Skin epidermis (tissue), 12 donors: Measurements from ENCODE around the gene TNFSF11.

Experiments
- H3K27ac ChIP-seq, 21 experiments: fragments of 200-600 bp; sonication (generic) in 11 of 21; one replicate each; pipeline ENCODE4 v1.5.0; 2020; ENCODE audit warnings: mild to moderate bottlenecking in 3 of 21, inconsistent platforms in 2 of 21, moderate library complexity in 2 of 21
- H3K4me3 ChIP-seq, 7 experiments: fragments of 200-600 bp; sonication (generic) in 2 of 7; one replicate each; pipeline ENCODE4 v1.5.0; 2020; ENCODE audit warnings: inconsistent platforms in 2 of 7, mild to moderate bottlenecking in 2 of 7, moderate library complexity in 1 of 7

Gene TNFSF11, protein sequence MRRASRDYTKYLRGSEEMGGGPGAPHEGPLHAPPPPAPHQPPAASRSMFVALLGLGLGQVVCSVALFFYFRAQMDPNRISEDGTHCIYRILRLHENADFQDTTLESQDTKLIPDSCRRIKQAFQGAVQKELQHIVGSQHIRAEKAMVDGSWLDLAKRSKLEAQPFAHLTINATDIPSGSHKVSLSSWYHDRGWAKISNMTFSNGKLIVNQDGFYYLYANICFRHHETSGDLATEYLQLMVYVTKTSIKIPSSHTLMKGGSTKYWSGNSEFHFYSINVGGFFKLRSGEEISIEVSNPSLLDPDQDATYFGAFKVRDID

GRCh38 chr13:42574011-42574410 is at the start of gene TNFSF11:
Gene TNFSF11 (plus strand): TSS chr13:42574152. CDS start chr13:42574304, 152 bp downstream.
- Histone ChIP-seq H3K4me3 (peak within 1 kb of the TSS; percentile 10 to 46 (median 23)), H3K27ac (peak within 1 kb of the TSS in 1 of 21 experiments; percentile 35)

DNA sequence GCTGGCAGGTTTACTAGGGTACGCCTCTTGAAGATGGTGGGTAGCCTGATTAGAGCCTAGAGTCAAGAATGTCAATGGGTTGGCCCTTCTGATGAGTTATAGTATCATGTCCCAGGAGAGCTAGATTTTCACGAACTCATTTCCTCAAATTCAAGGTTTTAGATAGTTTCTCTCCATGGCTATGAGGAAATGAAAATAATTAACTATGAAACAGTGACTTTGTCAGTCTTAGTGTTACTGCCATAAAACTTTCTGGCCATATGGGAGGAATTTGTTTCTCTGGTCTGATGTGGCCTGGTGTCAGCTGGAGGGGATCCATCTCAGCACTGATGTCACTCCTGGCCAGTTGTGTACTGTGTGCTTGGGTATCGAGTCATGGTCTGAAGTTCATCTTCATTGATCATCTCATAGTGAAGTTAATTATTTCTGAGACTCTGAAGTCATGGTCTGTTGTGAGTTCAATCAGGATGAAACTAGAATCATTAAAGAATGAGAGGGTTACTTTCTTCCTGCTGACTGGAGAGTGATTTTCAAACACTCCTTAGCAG is 49.4 kb upstream of the TNFSF11 start:
- Histone ChIP-seq H3K4me3 (no peak overlapping the region), H3K27ac (no peak overlapping the region)

DNA sequence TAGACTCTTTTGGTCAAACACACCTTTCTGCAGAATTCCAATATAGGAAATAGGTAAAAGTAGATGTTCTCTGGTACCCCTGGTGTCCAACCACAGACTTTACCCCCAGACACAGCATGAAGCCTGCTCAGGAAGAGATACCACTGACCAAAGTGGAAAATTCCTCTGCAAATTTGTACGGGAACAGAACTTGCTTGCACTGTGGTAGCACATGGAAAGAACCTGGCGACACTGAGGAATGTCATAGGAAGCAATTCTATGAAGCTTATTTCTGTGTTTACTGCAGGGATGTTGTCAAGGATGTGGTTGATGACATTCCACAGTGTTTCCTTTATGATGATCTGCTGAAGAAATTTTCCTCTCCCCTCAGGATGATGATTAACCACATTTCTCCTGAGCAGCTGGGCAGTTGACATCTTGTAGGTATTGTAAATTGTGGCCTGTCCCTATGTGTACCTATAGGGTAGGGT is 48.9 kb upstream of the TNFSF11 start:
- Histone ChIP-seq H3K4me3 (no peak overlapping the region), H3K27ac (no peak overlapping the region)

DNA sequence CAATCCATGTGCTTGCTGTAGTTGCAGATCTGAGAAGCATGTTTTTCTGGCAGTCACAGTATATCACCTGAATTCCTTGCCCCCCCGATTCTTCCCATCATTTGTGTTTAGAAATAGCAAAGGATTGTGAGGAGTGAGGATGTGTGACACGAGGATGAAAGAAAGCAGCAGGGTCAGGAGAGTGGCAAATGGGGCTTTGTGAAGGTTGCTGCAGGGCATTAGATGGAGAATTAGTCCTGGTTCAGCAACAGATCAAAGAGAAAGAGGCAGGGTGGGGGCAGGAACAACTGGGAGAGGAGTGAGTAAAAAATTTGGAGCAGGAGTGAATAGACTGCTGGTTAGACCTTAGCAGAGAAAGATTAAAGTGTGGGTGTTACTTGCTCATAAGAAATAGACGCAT is 47.7 kb upstream of the TNFSF11 start:
- no peak overlapping the region for H3K27ac ChIP-seq
- H3K4me3 ChIP-seq = no peak overlapping the region

- Histone ChIP-seq H3K27ac (no peak overlapping the region), H3K4me3 (no peak overlapping the region)
These were observed 47.1 kb upstream of the TNFSF11 start for GRCh38 chr13:42526804-42527203.

GRCh38 chr13:42532561-42533335 is 41.2 kb upstream of the TNFSF11 start:
- H3K4me3 ChIP-seq = no peak overlapping the region
- H3K27ac ChIP-seq = no peak overlapping the region

- no peak overlapping the region for H3K27ac ChIP-seq
- H3K4me3 ChIP-seq = no peak overlapping the region
These were observed 40.7 kb upstream of the TNFSF11 start for GRCh38 chr13:42533336-42533591.

GRCh38 chr13:42534785-42535184 is 39.2 kb upstream of the TNFSF11 start:
- H3K27ac ChIP-seq = no peak overlapping the region

GRCh38 chr13:42538996-42539395 is 35.0 kb upstream of the TNFSF11 start:
- no peak overlapping the region for H3K27ac ChIP-seq

More at GRCh38 chr13:42534785-42535184, 39.2 kb upstream of the TNFSF11 start:
- no peak overlapping the region for H3K4me3 ChIP-seq

GRCh38 chr13:42539670-42540069 is 34.3 kb upstream of the TNFSF11 start:
- no peak overlapping the region for H3K4me3 ChIP-seq
- H3K27ac ChIP-seq = no peak overlapping the region

More at GRCh38 chr13:42538996-42539395, 35.0 kb upstream of the TNFSF11 start:
- H3K4me3 ChIP-seq = no peak overlapping the region

DNA sequence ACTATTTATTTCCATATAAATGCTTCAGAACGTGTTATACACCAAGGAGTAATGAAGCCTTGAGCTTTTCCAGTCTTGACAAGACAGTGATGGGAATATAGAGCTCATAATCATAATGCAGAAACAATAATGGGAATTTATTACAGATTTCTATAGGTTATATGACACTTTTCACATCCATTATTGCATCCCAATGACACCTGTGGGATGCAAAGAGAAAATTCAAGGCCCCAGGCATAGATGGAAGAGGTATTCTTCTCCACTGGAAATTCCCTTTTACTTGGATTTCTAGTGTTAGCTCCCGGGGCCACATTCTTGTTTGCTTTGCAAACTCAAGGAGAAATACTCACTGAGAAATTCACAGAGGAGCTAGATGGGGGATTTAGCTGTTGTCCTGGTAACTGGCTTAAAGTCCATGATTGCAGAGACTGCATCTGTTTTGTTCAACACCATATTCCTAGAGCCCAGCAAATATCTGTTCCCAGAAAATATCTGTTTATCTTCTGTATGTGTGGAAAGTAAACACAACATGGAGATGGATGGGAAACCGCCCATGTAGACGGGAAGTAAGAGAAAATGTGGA is 30.6 kb upstream of the TNFSF11 start:
- no peak overlapping the region for H3K4me3 ChIP-seq
- no peak overlapping the region for H3K27ac ChIP-seq

GRCh38 chr13:42544246-42544926 is 29.6 kb upstream of the TNFSF11 start:
- H3K27ac ChIP-seq = no peak overlapping the region
- no peak overlapping the region for H3K4me3 ChIP-seq

GRCh38 chr13:42545842-42546241 is 28.1 kb upstream of the TNFSF11 start:
- Histone ChIP-seq H3K27ac (no peak overlapping the region), H3K4me3 (no peak overlapping the region)

DNA sequence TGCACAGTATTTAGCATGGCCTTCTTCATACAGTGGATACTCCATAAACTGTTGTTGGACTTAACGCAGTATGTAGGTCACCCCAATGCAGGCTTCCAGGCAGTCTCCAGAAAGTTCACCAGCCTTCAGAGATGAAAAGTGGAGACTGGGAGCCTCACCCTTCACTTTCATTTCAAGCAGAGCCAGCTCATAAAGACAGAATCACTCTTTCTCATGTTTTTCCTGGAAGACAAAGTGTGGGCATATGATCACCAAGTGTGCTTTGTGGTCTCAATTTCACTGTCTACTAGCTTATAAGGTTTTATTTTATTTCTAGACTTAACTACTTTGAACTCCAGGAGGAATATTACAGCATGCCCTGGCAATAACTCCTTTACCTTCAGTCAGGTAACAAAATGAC is 26.3 kb upstream of the TNFSF11 start:
- Histone ChIP-seq H3K27ac (no peak overlapping the region), H3K4me3 (no peak overlapping the region)

DNA sequence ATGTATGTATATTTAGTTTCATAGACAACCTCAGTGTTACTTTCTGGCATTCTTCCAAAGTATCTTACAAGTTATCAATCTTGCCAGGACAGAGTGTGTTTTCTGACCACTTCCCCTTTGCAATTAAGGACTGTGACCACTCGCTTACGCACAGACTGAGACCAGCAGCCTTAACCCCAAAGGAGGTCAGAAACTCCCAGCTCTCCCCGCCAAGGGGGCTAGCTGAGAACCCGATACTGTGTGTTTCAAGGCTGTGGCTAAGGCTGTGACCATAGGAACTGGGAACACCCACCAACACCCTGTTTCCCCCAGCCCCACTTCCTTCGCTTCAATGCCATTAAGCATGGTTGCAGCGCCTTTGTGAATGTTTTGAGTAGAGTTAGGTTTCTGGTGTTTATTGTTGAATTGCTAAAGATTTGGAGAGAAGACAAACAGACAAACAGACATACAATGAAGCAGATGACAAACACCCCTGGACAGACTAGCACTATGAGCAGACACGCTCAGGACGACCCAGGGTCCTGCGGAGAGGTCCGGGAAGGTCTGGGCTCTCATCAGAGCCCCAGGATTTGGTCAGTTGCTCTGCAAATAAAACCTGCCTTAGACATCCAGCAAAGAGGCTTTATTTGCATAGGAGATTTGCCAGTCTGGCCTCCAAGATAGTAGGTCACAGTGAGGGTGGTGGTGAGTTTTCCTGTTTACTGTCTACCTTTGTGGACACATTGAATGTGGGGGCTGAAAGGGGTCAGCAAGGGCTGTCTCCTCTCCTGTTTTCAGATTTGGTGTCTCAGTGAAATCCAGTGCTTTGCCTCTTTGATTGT is 25.0 kb upstream of the TNFSF11 start:
- no peak overlapping the region for H3K4me3 ChIP-seq
- no peak overlapping the region for H3K27ac ChIP-seq

GRCh38 chr13:42549552-42549936 is 24.4 kb upstream of the TNFSF11 start:
- no peak overlapping the region for H3K27ac ChIP-seq

DNA sequence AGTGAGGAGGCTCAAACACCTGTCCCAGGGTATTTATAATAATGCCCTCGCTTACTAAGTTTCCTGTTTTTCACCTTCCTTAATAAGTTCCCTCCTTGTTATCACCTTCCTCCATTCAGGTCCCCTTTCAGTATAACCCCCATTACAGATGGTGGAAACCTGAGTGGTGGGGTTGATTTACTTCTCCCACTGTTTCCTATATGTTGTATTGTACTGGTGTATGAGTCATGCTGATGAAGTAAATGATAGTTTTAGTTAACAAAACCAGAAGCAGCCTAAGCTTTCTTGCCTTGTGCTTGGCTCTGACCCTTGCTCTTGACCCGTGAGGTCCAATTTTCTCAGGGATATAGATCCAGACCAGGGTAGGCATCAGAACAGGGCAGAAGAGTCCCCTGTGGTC is 22.3 kb upstream of the TNFSF11 start:
- no peak overlapping the region for H3K27ac ChIP-seq
- no peak overlapping the region for H3K4me3 ChIP-seq

More at GRCh38 chr13:42549552-42549936, 24.4 kb upstream of the TNFSF11 start:
- no peak overlapping the region for H3K4me3 ChIP-seq

- Histone ChIP-seq H3K4me3 (no peak overlapping the region), H3K27ac (no peak overlapping the region)
These were observed 20.6 kb upstream of the TNFSF11 start for GRCh38 chr13:42553098-42554046.
